Prostate gland (tissue), 2 donors: ENCODE measurements around the gene MTMR3.

Source experiments
- POLR2A ChIP-seq: fragments of 450-650 bp; IDR thresholded peaks from one replicate; pipeline ENCODE4 v1.6.1; 2016; ENCODE audit warnings: antibody characterized with exemption, mild to moderate bottlenecking
- POLR2AphosphoS5 ChIP-seq: sonication (generic); formaldehyde crosslinking; IDR thresholded peaks from one replicate; pipeline ENCODE4 v1.6.1; 2017; ENCODE audit warnings: antibody characterized with exemption
- TF ChIP-seq, protein P1 (sequence below), 4 experiments: fragments of 200-600 bp in 2 of 4; fragments of 450-650 bp in 2 of 4; sonication (generic) in 2 of 4; IDR thresholded peaks; 1 replicate in 3 of 4; 2 replicates in 1 of 4; pipeline ENCODE4 v1.5.1; 2016 to 2019; ENCODE audit warnings: antibody characterized with exemption in 4 of 4, mild to moderate bottlenecking in 2 of 4, moderate library complexity in 2 of 4

- TF ChIP-seq, protein P1, sequence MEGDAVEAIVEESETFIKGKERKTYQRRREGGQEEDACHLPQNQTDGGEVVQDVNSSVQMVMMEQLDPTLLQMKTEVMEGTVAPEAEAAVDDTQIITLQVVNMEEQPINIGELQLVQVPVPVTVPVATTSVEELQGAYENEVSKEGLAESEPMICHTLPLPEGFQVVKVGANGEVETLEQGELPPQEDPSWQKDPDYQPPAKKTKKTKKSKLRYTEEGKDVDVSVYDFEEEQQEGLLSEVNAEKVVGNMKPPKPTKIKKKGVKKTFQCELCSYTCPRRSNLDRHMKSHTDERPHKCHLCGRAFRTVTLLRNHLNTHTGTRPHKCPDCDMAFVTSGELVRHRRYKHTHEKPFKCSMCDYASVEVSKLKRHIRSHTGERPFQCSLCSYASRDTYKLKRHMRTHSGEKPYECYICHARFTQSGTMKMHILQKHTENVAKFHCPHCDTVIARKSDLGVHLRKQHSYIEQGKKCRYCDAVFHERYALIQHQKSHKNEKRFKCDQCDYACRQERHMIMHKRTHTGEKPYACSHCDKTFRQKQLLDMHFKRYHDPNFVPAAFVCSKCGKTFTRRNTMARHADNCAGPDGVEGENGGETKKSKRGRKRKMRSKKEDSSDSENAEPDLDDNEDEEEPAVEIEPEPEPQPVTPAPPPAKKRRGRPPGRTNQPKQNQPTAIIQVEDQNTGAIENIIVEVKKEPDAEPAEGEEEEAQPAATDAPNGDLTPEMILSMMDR (IDR thresholded peaks at IDR 0.05) = no peak
- TF ChIP-seq POLR2A = no peak
- TF ChIP-seq POLR2AphosphoS5 = no peak
Observed at GRCh38 chr22:30020511-30020910, 137.5 kb downstream of the MTMR3 start.
